Measurements from ENCODE around the gene CSNK1G3.
"Not testable (repeated sequence)": the region's sequence is repeated elsewhere in the genome, so short reads cannot be mapped to it uniquely, and the experiment has no call there.

CSNK1G3 gene

DNA sequence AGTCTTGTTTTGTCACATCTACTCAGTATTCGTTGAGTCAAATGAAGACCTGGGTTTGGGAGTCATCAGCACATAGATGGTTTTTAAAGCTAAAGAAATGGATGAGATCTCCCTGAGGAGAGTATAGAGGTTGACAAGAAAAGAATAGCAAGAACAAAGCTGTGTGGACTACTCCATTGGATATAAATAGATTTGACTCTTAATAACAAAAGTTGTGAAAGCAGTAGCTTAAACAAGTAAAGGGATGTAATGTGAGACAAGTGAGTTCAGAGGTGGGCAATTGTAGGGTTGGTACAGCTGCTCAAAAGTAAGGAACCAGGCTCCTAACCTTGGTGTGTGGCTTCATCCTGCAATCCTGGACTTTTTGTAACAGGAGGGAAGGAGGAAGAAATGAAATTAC is 49.3 kb downstream of the CSNK1G3 start:
- no peak for DNase-seq

DNA sequence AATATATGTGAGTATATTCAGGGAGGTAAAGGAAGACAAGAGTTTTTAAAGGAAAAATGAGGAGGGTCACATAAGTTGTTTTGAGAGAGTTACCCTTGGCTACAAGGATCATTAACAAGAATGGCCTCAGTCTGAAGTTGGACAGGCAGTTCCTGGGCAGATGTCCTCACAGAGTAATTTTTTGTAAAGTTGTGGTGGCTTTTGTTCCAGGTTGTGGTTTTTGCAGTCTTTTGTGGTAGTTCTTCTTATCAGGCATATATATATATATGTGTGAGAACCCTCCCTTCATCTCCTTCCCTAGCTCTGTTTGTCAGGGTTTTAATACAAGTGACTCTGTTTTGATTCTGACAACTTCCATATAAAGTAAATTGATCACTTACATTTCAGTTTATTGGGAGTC is 60.0 kb downstream of the CSNK1G3 start:
- no peak for DNase-seq

DNA sequence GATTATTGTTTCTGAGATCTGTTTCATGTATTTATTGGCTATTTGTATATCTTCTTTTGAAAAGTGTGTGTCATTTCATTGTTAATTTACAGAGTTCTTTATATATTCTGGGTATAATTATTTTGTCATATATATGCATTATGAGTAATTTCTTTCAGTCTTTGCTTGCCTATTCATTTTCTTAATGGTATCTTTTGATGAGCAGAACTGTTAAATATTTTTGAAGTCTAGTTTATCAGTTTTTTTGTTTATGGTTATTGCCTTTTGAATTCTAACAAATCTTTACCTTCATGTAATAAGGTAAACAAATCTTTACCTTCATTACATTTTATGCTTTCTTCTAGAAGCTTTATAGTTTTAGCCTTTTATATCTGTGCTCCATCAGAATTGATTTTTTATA is 66.4 kb downstream of the CSNK1G3 start:
- no peak for DNase-seq

DNA sequence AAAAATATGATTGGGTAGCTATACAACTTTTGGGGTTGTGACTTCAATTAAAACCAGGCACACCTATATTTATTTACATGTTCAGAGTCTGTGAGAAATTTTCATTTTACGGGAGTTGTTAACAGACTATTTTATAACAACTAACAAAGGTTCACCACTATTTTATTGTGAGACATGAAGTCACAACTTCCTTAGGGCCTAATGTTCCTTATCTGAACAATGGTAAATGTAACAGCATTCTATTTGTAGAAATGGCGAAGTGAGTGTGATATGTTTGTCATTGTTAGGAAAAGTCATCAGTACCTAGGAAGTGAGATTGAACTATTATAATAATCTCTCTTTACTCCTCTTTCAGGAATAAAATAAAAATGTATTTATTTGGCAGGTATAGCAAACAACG is 67.4 kb downstream of the CSNK1G3 start:
- DNase-seq = no peak

DNA sequence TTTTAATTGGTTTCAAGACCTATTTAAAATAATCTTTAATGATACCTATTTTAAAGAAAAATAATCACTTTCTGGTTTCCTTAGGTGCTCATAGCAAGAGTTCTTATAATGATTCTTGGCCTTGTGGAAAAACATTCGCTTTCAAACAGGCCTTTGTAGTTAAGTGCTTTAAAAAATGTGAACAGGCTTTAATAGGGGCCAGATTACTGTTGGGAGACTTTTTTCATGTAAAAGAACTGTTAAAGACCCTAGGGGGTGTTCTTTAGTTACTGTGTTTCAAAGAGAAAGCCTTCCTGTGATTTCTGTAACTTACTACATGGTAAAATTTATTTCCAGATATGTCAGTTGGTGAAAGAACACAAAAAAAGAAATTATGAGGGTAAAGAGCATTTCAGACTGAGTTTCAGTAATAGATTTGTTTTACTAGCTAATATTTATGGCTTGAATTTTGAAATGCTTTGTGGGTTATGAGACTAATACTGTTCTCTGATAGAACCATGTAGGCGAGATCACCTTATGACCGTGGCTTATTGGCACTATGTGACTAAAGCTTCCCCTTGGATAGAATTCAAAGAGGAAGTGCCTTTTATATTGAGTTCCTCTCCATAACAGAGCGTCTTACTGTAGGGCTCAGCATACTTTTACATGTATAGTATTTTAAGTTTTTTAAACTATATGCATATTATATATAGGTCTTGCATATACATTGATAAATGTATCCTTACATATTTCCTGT is 70.7 kb downstream of the CSNK1G3 start:
- no peak for DNase-seq

DNA sequence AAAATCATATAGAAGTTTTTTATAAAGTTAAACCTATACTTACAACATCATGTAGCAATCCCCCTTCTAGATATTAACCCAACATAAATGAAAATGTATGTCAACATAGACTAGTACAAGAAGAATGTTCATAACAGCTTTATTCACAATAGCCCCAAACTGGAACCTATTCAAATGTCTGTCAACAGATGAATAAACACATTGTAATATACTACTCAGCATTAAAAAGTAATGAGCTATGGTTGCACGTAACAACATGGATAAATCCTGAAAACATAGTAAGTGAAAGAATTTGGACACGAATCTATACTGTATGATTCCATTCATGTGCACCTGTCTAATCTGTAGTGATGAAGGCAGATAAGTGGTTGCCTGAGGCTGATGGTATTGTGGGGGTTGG is 73.9 kb downstream of the CSNK1G3 start:
- DNase-seq = peak in 1 of 3 experiments; percentile 1

DNA sequence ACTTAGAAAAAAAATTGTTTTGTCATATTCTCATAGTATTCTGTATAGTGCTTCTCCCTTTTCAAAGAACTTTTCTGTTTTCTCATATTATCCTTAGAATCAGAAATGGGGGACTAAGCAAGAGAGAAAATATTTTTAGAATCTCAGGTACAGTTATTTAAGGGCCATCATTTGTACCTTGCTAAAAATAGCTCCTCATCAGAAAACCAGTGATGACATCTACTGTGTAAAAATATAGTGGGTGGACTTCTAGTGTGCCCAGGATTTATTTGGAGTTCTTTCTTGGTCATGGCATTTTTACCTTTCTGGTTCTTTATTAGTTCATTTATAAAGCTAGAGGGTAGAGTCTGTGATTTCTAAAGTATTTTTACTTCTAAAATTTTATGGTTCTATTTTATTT is 82.5 kb downstream of the CSNK1G3 start:
- no peak for DNase-seq

DNA sequence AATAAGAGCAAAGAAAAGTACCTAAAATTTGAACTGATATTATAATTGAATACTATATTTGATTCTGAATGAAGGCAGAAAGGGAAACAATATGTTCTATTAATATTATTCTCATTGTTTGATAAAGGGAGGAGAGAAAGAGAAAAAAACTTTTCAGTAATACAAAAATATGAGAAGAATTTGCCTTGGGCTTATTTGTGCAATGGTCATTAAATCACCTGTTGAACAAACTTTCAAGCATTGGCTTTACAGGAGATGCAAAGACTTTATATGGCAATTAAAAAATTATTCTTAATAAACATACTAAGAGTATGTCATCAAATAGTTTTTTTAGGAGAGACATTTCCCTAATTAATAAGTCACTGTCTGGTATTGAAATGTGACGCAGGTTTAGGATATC is 85.0 kb downstream of the CSNK1G3 start:
- DNase-seq = no peak

DNA sequence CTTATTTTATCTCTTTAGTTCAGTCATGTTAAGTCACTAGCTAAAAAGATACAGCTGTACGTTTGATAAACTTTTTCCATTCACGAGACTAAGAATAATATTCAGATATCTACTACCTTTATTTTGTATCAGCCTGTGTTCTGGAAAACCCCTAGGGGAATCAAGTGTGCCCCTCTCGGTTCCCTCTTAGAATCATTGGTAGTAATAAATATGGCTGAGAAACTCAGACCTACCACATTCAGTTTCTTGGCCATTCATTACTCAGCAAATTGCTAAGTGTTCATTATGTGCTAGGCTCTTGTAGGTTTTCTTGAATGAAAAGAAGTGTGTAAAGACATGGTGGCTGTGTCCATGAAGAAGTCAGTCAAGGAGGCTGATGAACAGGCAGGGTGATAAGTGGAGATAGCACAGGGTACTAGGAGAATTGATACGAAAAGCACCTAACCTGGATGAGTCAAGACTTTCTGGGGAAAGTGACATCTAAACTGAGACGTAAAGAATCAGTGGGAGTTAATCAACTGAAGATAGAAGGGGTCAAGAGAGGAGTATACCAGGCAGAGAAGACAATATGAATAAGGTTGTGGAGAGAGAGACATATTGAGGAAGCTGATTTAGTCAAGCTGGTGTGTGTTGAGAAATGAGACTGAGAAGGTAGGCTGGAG is 86.2 kb downstream of the CSNK1G3 start:
- DNase-seq = no peak

DNA sequence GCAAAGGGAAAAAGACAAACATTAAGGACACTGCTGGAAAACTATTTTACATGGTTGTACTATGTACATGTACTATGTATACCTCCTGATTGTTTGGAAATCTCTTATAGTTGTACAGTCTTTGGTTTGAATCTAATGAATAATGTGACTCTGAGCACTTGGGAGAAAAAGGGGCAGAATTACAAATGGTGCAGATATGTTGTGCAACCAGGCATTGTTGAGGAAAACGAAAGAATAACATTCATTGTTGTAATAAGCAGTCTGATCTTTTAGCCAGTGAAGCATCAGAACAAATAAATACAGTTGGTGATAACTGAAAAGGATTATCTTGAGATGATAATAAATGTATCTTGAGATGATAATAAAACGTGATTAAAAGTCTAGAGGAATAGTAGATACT is 87.2 kb downstream of the CSNK1G3 start:
- DNase-seq = no peak

DNA sequence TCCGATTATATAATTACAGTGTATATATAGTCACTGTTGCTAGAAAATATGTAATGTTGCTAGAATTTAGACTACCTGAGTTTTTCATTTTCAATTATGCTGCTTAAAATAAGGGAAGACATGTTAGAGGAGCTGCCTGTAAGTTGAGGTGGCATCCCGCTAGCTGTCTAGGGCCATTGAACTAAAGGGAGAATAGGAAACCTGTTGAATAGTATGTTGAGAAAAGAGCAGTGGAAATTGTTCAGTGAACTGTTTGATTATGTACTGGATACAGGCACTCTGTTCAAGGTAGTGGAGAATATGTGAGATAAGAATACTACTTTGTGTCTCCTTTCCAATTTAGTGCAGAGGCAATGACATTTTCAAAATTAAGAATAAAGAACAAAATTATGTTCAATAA is 89.6 kb downstream of the CSNK1G3 start:
- no peak for DNase-seq

DNA sequence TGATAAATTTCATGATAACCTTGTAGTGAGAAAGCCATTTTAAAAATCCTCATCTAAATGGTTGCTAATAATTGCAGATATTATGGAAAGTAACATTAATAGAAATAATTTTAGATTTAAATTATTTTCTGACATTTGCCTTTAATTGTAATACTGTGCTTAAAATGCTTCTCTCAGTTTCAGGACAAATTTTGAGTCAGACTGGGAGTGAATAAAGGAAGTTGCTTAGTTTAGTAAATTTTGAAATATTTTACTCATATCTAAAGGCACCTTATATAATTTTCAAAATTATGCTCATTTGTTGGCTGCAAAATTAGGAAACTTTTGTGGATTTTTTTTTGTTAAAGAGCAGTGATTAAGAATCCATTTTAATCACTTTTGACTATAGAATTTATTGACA is 93.8 kb downstream of the CSNK1G3 start:
- no peak for DNase-seq

DNA sequence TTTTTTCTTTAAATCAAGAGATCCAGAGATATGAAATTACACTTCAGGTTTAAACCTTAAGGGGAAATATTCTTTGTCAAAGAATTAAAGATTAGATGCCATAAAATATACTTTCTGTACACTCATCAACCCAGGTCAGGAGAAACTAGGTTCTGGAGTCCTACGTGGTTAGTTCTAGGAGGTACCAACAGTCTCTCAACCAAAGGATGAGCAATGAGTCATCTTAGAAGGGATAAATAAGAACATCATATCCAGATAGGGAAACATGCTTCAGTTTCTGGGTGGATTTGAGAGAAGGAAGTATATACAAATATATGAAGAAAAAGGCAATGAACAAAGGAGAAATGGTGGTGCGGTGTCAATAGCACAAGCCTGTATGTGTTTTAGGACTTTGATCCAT is 98.2 kb downstream of the CSNK1G3 start:
- DNase-seq = no peak

DNA sequence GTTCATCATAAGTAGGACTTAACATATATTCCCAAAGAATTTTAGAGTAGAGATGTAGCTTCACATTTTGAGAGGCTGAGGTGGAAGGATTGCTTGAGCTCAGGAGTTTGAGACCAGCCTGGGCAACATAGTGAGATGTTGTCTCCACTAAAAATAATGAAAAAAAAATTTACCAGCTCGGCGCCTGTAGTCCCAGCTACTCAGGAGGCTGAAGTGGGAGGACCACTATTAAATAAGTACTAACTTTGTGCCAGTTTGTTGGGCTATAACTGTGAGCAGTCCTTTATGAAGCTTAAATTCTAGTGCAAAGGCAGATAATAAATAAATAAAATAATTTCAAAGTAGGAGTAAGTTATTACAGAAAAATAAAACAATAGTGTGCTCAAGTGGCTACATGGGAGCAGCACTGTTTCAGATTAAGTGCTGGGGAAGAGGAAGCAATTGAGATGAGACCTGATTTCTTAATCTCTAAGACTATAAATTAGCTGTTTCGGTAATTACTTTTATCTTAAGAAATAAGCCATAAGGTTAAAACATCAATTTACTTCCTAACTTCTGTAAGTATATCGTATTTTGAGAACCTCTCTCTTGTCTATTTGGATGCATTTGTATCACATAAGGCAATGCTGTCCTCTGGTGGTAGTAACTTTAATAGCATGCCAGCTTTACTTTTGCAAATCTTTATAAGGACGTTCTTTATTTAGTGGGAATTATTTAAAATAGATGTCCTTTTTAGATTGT is 98.9 kb downstream of the CSNK1G3 start:
- peak; percentile 4 to 72 (median 44) for DNase-seq

DNA sequence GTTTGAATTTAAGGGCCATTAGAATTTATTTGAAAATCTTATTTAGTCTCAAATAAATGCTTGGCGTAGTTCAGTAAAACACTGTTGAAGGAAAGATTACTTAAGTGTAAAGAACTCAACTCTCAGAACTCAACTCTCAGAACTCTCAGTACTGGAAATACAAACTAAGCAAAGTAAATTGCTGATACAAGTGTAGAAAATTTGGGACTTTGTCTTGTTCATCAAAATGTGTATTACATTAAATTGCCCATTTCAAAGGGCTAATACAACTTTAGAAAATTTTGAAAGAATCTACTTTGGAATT is 99.4 kb downstream of the CSNK1G3 start:
- no peak for DNase-seq

DNA sequence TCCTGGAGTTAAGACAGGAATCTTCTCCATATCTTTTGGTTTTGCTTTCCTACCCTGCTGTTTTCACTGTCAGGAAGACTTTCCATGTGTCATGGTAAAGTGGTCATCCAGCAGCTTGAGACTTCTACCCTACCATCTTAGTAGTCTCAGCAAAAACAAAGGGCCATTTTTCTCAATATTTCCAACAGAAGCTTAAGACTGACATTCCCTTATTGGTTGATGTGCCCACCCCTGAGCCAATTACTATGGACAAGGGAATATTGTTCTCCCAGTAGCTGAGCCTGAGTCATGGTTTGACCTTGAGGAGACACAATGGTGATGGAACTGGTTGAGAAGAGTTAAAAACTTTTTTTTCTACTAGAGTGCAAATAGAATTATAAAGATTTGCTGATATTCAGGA is 105.6 kb downstream of the CSNK1G3 start:
- no peak for DNase-seq

DNA sequence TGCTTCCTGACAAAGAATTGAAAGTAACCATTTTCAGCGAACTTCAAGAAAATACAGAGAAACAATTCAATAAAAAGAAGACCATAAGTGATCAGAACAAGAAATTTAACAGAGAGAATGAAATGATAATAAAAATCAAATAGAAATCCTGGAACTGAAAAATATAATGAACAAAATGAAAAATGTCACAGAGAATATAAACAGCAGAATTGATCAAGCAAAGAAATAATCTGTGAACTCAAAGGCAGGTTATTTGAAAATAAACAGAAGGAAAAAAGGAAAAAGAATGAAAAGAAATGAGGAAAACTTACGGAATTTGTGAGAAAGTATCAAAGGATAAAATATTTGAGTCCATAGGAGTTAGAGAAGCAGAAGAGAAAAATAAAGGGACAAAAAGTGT is 114.1 kb downstream of the CSNK1G3 start:
- no peak for DNase-seq

DNA sequence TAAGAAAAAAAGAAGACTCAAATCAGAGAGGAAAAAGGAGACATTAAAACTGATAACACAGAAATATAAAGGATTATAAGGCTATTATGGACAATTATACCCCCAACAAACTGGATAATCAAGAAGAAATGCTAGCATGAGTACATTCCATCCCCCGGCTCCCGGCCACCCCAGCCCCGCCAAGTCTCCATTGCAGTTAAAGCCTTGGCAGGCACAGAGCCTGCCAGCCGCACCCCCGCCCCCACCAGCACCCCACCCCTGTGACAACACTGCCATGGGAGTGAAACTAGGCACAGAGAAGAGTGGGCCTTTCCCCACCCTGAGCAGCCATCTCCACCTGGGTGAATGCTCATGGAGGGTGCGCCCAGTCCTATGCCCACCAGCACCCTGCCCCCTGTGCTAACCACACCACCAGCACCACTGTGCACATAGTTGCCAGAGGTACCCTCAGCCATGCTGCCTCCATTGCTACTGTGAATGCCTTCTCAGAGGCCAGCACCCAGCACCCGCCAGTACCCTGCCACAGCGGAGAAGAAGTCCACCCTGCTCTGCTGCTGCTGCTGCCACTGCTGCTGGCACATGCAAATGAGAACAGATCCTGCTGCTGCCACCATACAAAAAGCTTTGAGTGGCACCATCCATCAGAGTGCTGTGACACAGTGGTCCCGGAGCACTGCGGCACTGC is 117.0 kb downstream of the CSNK1G3 start:
- DNase-seq = no peak

DNA sequence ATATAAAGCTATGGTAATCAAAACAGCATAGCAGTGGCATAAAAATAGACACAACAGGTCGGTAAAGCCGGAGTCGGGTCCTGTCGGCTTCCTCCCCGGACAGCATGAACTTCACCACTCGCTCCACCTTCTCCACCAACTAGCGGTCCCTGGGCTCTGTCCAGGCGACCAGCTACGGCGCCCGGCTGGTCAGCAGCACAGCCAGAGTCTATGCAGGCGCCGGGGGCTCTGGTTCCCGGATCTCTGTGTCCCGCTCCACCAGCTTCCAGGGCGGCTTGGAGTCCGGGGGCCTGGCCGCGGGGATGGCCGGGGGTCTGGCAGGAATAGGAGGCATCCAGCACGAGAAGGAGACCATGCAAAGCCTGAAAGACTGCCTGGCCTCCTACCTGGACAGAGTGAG is 124.0 kb downstream of the CSNK1G3 start:
- no peak for DNase-seq

DNA sequence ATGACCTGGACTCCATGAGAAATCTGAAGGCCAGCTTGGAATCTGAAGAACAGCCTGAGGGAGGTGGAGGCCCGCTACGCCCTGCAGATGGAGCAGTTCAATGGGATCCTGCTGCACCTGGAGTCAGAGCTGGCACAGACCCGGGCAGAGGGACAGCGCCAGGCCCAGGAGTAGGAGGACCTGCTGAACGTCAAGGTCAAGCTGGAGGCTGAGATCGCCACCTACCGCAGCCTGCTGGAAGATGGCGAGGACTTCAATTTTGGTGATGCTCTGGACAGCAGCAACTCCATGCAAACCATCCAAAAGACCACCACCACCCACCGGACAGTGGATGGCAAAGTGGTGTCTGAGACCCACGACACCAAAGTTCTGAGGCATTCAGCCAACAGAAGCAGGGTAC is 125.1 kb downstream of the CSNK1G3 start:
- not testable (repeated sequence) for DNase-seq

DNA sequence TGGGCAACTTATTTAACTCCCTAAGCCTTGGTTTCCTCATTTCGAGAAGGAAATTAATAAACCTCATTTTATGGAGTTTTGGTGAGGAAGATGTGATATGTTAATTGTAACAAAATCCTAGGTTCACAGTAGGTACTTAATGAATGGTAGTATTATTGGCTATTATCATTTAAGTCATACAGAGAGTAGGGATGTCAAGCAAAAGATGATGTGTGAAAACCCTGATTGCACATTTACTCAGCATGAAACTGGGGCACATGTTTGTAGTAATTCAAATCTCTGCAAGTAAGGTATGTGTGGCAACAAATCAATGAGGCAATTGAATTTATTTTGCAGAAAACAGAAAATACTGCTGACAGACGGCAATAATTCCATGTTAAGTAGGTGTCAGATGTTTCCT is 127.3 kb downstream of the CSNK1G3 start:
- no peak for DNase-seq

DNA sequence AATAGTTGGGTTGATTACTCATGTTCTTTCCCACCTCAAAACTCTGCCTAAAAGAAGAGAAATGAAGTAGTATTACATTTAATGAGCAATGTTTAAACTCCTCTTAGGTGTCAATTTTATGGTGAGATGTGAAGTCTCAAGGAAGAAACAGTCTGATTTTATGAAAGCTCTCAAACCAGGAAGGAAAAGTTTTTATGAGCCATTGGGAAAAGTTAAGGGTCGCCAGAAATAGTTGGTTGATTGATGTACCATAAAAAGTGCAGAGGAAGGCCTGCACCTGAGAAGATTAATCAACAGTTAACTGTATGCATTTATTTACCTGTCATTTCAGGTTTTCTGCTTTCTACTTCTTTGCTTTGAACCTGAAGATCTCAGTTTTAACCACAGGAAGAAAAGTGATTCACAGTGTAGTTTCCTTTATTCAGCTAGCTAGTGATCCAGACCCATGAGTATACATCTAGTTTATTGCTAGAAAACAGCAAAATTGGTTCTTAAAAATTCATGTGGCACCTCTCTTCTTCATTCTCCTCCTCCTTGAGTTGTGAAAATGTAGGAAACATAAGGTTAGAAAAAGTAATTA is 133.1 kb downstream of the CSNK1G3 start:
- DNase-seq = no peak

DNA sequence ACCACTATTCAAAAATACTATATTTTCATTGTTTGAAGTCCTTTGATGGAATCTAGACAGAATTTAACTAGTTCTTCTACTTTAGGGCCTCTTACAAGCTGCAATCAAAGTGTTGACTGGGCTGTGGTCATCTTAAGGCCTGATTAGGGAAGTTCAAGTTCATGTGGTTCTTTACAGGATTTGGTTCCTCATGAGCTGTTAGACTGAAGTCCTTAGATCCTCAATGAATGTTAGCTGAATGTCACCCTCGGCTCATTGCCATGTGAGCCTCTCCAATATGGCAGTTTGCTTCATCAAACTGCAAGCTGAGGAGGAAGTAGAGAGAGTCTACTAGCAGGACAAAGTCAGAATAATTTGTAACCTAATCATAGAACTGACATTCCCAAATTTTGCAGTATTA is 135.1 kb downstream of the CSNK1G3 start:
- DNase-seq = no peak
